Transverse colon (tissue), 4 donors: ENCODE measurements around the gene SREBF1. TPM values are rescaled to one million over a fixed set of nuclear protein-coding genes. Genes with fewer than 3 reads are reported as not detected.
A peak's percentile ranks its signal among the peaks of the same experiment; 100 is the strongest.

Source experiments
- DNase-seq: peaks from one replicate; pipeline ENCODE4 v3.0.0-alpha.2; 2019
- H3K27ac ChIP-seq, 4 donors: fragments of 200-600 bp; sonication (generic); 2 replicates each; pipeline ENCODE4 v1.5.1; 2016 to 2018; ENCODE audit warnings: inconsistent platforms in 4 of 4
- H3K27me3 ChIP-seq: fragments of 200-600 bp; sonication (generic); 2 replicates; pipeline ENCODE4 v1.5.1; 2017; ENCODE audit warnings: inconsistent platforms
- H3K36me3 ChIP-seq, 4 donors: fragments of 200-600 bp; sonication (generic); 2 replicates each; pipeline ENCODE4 v1.5.1; 2017 to 2019; ENCODE audit warnings: inconsistent platforms in 4 of 4
- H3K4me1 ChIP-seq, 4 donors: fragments of 200-600 bp; sonication (generic); 2 replicates each; pipeline ENCODE4 v1.5.1; 2017 to 2020; ENCODE audit warnings: inconsistent platforms in 4 of 4
- H3K4me3 ChIP-seq, 4 donors: fragments of 200-600 bp; sonication (generic); 1 replicate in 1 of 4; 2 replicates in 3 of 4; pipeline versions ENCODE4 v1.5.1 to v1.6.1; 2017 to 2019; ENCODE audit warnings: inconsistent platforms in 4 of 4
- H3K9me3 ChIP-seq, 2 donors: fragments of 200-600 bp; sonication (generic); 2 replicates each; pipeline ENCODE4 v1.5.1; 2017 to 2019; ENCODE audit warnings: inconsistent platforms in 2 of 2
- CTCF ChIP-seq, 5 experiments: fragments of 200-600 bp in 3 of 5; fragments of 450-650 bp in 2 of 5; sonication (generic) in 3 of 5; IDR thresholded peaks; 1 replicate in 2 of 5; 2 replicates in 3 of 5; pipeline ENCODE4 v1.5.1; 2016 to 2017; ENCODE audit warnings: antibody characterized with exemption in 5 of 5, inconsistent platforms in 3 of 5, mild to moderate bottlenecking in 2 of 5, moderate library complexity in 1 of 5
- EP300 ChIP-seq: sonication (generic); formaldehyde crosslinking; IDR thresholded peaks from one replicate; pipeline ENCODE4 v1.6.1; 2017; ENCODE audit warnings: antibody characterized with exemption, low read depth
- POLR2A ChIP-seq: fragments of 450-650 bp; IDR thresholded peaks from one replicate; pipeline ENCODE4 v1.6.1; 2016; ENCODE audit warnings: antibody characterized with exemption, mild to moderate bottlenecking, moderate library complexity
- POLR2AphosphoS5 ChIP-seq, 3 donors: sonication (generic); formaldehyde crosslinking; IDR thresholded peaks; one replicate each; pipeline ENCODE4 v1.6.1; 2016; ENCODE audit warnings: antibody characterized with exemption in 3 of 3
- WGBS, 2 donors: methylation state at CpG; one replicate each; pipeline ENCODE4 v1.1.5; 2018; ENCODE audit warnings: low coverage in 1 of 2; 5-methylcytosine and 5-hydroxymethylcytosine counted together
- in situ Hi-C, 4 donors: fragments of 200-750 bp; cut with MboI; loops; one replicate each; pipeline versions ENCODE4 v1.15.0 to v1.15.1; 2017; ENCODE audit warnings: low sequenced_read_pairs in 3 of 4, low pct_ligation_motif_present in 1 of 4, low pct_unique_long_range_greater_than_20kb in 1 of 4
- intact Hi-C: fragments of 100-400 bp; cut with DNase I; formaldehyde crosslinking; loops from one replicate; pipeline ENCODE4 v1.15.1; 2023; ENCODE audit warnings: low total_unique reads
- total RNA-seq, 4 donors: library from RNA; depleted of rRNA; stranded (reverse); fragments of >200 nt; gene quantifications; one replicate each; pipeline ENCODE4 v1.1.0, GENCODE V29; 2016

Gene SREBF1
- total RNA-seq, 4 donors from 2014 or later = 45.7 to 206 (median 148) TPM

- H3K36me3 ChIP-seq = no peaks in the 10 kb centered on the region
- peak overlapping the region; percentile 65 to 98 (median 74) for H3K4me3 ChIP-seq
- WGBS, 2 donors = 0% methylated on average over 53 of the region's 69 CpGs; no CpG with 5 or more reads in 1 of the 2 donors
- no peaks in the 10 kb centered on the region for H3K9me3 ChIP-seq
- in situ Hi-C loops = no loop called here
- DNase-seq = peak; percentile 99
- H3K27me3 ChIP-seq = no peaks in the 10 kb centered on the region
- intact Hi-C loops = no loop called here
- H3K4me1 ChIP-seq = peaks cover 35 to 79% (median 72%) of the 10 kb centered on the region in 4 donors
- TF ChIP-seq POLR2AphosphoS5 (IDR thresholded peaks at IDR 0.05) (peak; percentile 99 to 100 (median 100)), EP300 (no peak), CTCF (IDR thresholded peaks at IDR 0.05) (no peak), POLR2A (peak; percentile 99)
- peak overlapping the region; percentile 98 to 100 (median 99) for H3K27ac ChIP-seq
Observed at GRCh38 chr17:17836250-17836817, 452 bp downstream of the SREBF1 start.

DNA sequence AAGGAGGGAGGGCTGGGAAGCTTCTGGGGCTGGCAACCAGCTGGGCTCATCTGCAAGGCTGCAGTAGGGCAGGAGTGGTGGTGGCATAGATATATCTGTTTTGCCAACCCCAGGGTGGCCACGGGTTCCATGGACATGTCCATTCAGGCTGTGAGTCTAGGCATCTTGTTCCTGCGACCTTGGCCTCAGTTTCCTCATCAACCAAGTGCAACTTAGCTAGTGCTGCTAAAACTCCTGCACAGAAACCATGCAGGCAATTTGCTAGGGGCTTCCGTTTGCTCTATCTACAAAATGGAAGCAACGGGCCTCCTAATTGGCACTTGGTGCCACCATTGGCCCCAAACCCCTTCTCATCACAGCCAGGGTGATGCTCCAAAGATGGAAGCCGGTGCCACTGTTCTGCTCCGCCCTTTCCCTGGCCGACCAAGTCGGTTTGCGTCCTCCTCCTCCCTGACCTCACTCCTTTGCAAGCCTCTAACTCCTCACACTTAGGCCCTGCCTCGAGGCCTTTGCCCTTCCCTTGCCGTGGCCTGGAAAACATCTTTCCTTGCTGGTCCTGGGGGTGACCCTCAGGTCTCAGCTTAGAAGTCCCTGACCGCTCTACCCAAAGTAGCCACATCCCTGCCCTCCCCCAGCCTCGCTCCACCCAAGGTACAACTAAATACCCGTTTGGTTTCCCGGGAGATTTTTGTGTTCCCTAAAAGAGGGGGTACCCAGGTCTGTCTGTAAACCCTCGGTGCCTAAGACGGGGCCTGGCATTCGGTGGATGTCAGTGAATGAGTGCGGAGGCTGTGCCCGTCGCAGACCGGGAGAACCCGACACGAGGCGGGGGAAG lies 1.2 kb downstream of the SREBF1 start:
- Histone ChIP-seq H3K4me1 (peaks cover 39 to 79% (median 72%) of the 10 kb centered on the region in 4 donors), H3K36me3 (no peaks in the 10 kb centered on the region), H3K27ac (peak overlapping the region; percentile 98 to 100 (median 99)), H3K9me3 (no peaks in the 10 kb centered on the region), H3K27me3 (no peaks in the 10 kb centered on the region), H3K4me3 (peak overlapping the region in 3 of 4 donors; percentile 73 to 98 (median 75))
- no peak for DNase-seq
- intact Hi-C loops = no loop called here
- in situ Hi-C loops = no loop called here
- 25% methylated on average over 25 of the region's 25 CpGs; no CpG with 5 or more reads in 1 of the 2 donors for WGBS, 2 donors
- TF ChIP-seq POLR2AphosphoS5 (IDR thresholded peaks at IDR 0.05) (no peak), POLR2A (no peak), CTCF (IDR thresholded peaks at IDR 0.05) (no peak), EP300 (no peak)

DNA sequence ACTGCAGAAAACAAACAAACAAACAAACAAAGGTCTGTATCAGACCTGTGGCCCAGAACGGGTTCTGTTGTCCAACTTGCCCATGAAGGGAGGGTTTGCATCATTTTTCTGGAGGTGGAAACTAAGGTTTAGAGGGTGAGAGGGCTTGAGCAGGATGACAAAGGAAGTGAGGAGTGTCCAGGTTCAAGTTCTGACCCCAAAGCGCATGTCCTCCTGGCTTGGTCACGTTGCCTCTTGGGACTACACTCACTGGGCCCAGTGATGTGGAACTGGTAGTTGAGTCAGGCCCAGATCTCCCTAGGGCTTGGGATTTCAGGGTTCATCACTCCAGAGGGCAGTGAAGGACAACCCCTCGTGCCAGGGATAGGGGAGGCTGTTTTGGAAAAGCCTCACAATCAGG lies 1.8 kb downstream of the SREBF1 start:
- no peak for DNase-seq
- Histone ChIP-seq H3K36me3 (no peaks in the 10 kb centered on the region), H3K27me3 (no peaks in the 10 kb centered on the region), H3K27ac (peak overlapping the region; percentile 98 to 100 (median 99)), H3K4me3 (peak overlapping the region in 1 of 4 donors; percentile 75), H3K4me1 (peaks cover 37 to 83% (median 74%) of the 10 kb centered on the region in 4 donors), H3K9me3 (no peaks in the 10 kb centered on the region)
- intact Hi-C loops = no loop called here
- 56 to 81% methylated on average over 1 to 3 of the region's 4 CpGs for WGBS, 2 donors
- in situ Hi-C loops = no loop called here
- no peak for TF ChIP-seq POLR2A

DNA sequence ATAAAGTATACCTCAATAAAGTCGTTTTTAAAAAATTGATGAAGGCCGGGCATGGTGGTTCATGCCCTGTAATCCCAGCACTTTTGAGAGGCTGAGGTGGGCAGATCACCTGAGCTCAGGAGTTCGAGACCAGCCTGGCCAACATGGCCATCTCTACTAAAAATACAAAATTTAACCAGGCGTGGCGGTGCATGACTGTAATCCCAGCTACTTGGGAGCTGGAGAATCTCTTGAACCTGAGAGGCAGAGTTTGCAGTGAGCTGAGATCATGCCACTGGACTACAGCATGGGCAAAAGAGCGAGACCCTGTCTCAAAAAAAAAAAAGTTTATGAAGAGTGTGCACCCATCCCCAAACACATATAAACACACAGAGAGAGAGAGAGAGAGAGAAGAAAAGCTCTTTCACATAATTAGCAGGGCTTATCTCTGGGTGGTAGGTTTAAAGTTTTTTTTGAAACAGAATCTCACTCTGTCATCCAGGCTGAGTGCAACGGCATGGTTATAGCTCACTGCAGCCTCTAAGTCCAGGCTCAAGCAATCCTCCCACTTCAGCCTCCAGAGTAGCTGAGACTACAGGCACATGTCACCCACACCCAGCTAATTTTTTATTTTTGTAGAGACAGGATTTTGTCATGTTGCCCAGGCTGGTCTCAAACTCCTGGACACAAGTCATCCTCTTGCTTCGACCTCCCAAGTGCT lies 3.0 kb downstream of the SREBF1 start:
- H3K27ac ChIP-seq = peak overlapping the region; percentile 98 to 100 (median 99)
- peaks cover 37 to 81% (median 71%) of the 10 kb centered on the region in 4 donors for H3K4me1 ChIP-seq
- TF ChIP-seq CTCF (IDR thresholded peaks at IDR 0.05) (no peak), EP300 (no peak), POLR2A (no peak), POLR2AphosphoS5 (IDR thresholded peaks at IDR 0.05) (no peak)
- 82 to 96% methylated on average over 4 to 8 of the region's 8 CpGs for WGBS, 2 donors
- H3K9me3 ChIP-seq = no peaks in the 10 kb centered on the region
- H3K4me3 ChIP-seq = no peak overlapping the region
- no peak for DNase-seq
- no peaks in the 10 kb centered on the region for H3K27me3 ChIP-seq
- intact Hi-C loops = no loop called here
- in situ Hi-C loops = no loop called here
- no peaks in the 10 kb centered on the region for H3K36me3 ChIP-seq
